ENCODE results near the gene LCN1.

Gene LCN1

GRCh38 chr9:135519179-135519971 is 1.9 kb upstream of the LCN1 start:
- Histone ChIP-seq H3K4me3 (ENCODE audit: low read length, poor library complexity, severe bottlenecking) (no peak overlapping the region), H3K9ac (ENCODE audit: low read depth, low read length, poor library complexity, severe bottlenecking) (no peak overlapping the region), H2AFZ (ENCODE audit: low read length) (no peak overlapping the region), H4K20me1 (ENCODE audit: insufficient read depth, low read length, poor library complexity, severe bottlenecking) (no peaks in the 10 kb centered on the region), H3K27me3 (ENCODE audit: insufficient read depth, low read length, poor library complexity, severe bottlenecking) (no peaks in the 10 kb centered on the region), H3F3A (ENCODE audit: low read depth) (no peaks in the 10 kb centered on the region), H3K79me2 (ENCODE audit: insufficient read depth, low read length) (no peaks in the 10 kb centered on the region), H3K4me1 (ENCODE audit: insufficient read depth, low read length, poor library complexity, severe bottlenecking) (no peaks in the 10 kb centered on the region), H3K4me2 (ENCODE audit: low read depth, low read length, poor library complexity, severe bottlenecking) (no peak overlapping the region), H3K9me3 (ENCODE audit: insufficient read depth, low read depth, low read length) (no peaks in the 10 kb centered on the region), H3K36me3 (ENCODE audit: insufficient read depth, low read length) (no peaks in the 10 kb centered on the region), H3K9me2 (replicated peaks; ENCODE audit: low read depth, low read length) (no peaks in the 10 kb centered on the region)
- TF ChIP-seq CTCF (conservative IDR thresholded peaks at IDR 0.05; ENCODE audit: low read length) (no peak), EZH2phosphoT487 (IDR thresholded peaks at IDR 0.05; ENCODE audit: borderline replicate concordance) (no peak)

- Histone ChIP-seq H3K36me3 (ENCODE audit: insufficient read depth, low read length) (no peaks in the 10 kb centered on the region), H2AFZ (ENCODE audit: low read length) (no peak overlapping the region), H3K4me3 (ENCODE audit: low read length, poor library complexity, severe bottlenecking) (no peak overlapping the region), H3K9ac (ENCODE audit: low read depth, low read length, poor library complexity, severe bottlenecking) (no peak overlapping the region), H3F3A (ENCODE audit: low read depth) (no peaks in the 10 kb centered on the region), H4K20me1 (ENCODE audit: insufficient read depth, low read length, poor library complexity, severe bottlenecking) (no peaks in the 10 kb centered on the region), H3K27me3 (ENCODE audit: insufficient read depth, low read length, poor library complexity, severe bottlenecking) (no peaks in the 10 kb centered on the region), H3K4me1 (ENCODE audit: insufficient read depth, low read length, poor library complexity, severe bottlenecking) (no peaks in the 10 kb centered on the region), H3K4me2 (ENCODE audit: low read depth, low read length, poor library complexity, severe bottlenecking) (no peak overlapping the region), H3K9me3 (ENCODE audit: insufficient read depth, low read depth, low read length) (peaks cover 3% of the 10 kb centered on the region; the same call in 1 of the 2 replicates), H3K9me2 (replicated peaks; ENCODE audit: low read depth, low read length) (no peaks in the 10 kb centered on the region), H3K79me2 (ENCODE audit: insufficient read depth, low read length) (no peaks in the 10 kb centered on the region)
- TF ChIP-seq EZH2phosphoT487 (IDR thresholded peaks at IDR 0.05; ENCODE audit: borderline replicate concordance) (no peak), CTCF (conservative IDR thresholded peaks at IDR 0.05; ENCODE audit: low read length) (no peak)
Observed at GRCh38 chr9:135521608-135522095, 412 bp downstream of the LCN1 start.

GRCh38 chr9:135522137-135522877 is 1.1 kb downstream of the LCN1 start:
- Histone ChIP-seq H3K9me2 (replicated peaks; ENCODE audit: low read depth, low read length) (no peaks in the 10 kb centered on the region), H4K20me1 (ENCODE audit: insufficient read depth, low read length, poor library complexity, severe bottlenecking) (no peaks in the 10 kb centered on the region), H2AFZ (ENCODE audit: low read length) (no peak overlapping the region), H3K4me2 (ENCODE audit: low read depth, low read length, poor library complexity, severe bottlenecking) (no peak overlapping the region), H3K27me3 (ENCODE audit: insufficient read depth, low read length, poor library complexity, severe bottlenecking) (no peaks in the 10 kb centered on the region), H3K79me2 (ENCODE audit: insufficient read depth, low read length) (no peaks in the 10 kb centered on the region), H3K36me3 (ENCODE audit: insufficient read depth, low read length) (no peaks in the 10 kb centered on the region), H3K9ac (ENCODE audit: low read depth, low read length, poor library complexity, severe bottlenecking) (no peak overlapping the region), H3K9me3 (ENCODE audit: insufficient read depth, low read depth, low read length) (peaks cover 3% of the 10 kb centered on the region; the same call in 1 of the 2 replicates), H3F3A (ENCODE audit: low read depth) (no peaks in the 10 kb centered on the region), H3K4me3 (ENCODE audit: low read length, poor library complexity, severe bottlenecking) (no peak overlapping the region), H3K4me1 (ENCODE audit: insufficient read depth, low read length, poor library complexity, severe bottlenecking) (no peaks in the 10 kb centered on the region)
- no peak for TF ChIP-seq CTCF (conservative IDR thresholded peaks at IDR 0.05; ENCODE audit: low read length)
- no peak for TF ChIP-seq EZH2phosphoT487 (IDR thresholded peaks at IDR 0.05; ENCODE audit: borderline replicate concordance)
